GM12878 (cell line): Measurements from ENCODE around the gene ATL1. TPM values are rescaled to one million over a fixed set of nuclear protein-coding genes. Genes with fewer than 3 reads are reported as not detected.

Experiments
- ATAC-seq: fragments of 200-7000 bp; cut with Tn5 transposase; 3 replicates; pipeline ENCODE4 v1.9.1; 2020; ENCODE audit warnings: mild to moderate bottlenecking, moderate library complexity
- BruUV-seq: library from RNA; stranded (reverse); fragments of 400-500 nt; replicated peaks from 2 replicates; lab custom pipeline; 2021; lab: Mats Ljungman, UMichigan
- CTCF ChIA-PET: fragments of 300-600 bp; sonication (Branson Sonifier 250); formaldehyde crosslinking; extraction: SDS; loops from one replicate; lab custom pipeline; 2021; ENCODE audit warnings: inconsistent platforms; lab: Yijun Ruan, JAX
- POLR2A ChIA-PET: fragments of 350-600 bp; formaldehyde crosslinking; extraction: SDS; loops from one replicate; lab custom pipeline; 2021; ENCODE audit warnings: inconsistent platforms; lab: Charles Lee
- RAD21 ChIA-PET: fragments of 300-600 bp; sonication (Branson Sonifier 250); formaldehyde crosslinking; loops from one replicate; lab custom pipeline; 2023; ENCODE audit warnings: antibody characterized with exemption; ENCODE audit not compliant: unreplicated experiment; lab: Charles Lee
- SMC1A ChIA-PET: fragments of 300-600 bp; sonication (Branson Sonifier 250); formaldehyde crosslinking; loops from one replicate; lab custom pipeline; 2023; ENCODE audit not compliant: unreplicated experiment, uncharacterized antibody; lab: Charles Lee
- DNase-seq: peaks from one replicate; pipeline ENCODE4 v3.0.0-alpha.2; 2011; ENCODE audit warnings: low read depth, low spot score
- FAIRE-seq: peaks from 3 replicates; lab custom pipeline; 2011; peaks lifted over from hg19 to GRCh38; lab: Jason Lieb, UNC
- H2AFZ ChIP-seq: 2 replicates; pipeline ENCODE4 v1.6.0; 2011; ENCODE audit warnings: low read depth, low read length, control low read depth; ENCODE audit not compliant: control insufficient read depth
- H3K27ac ChIP-seq: 2 replicates; pipeline ENCODE4 v1.5.1; 2011; ENCODE audit warnings: control low read depth; ENCODE audit not compliant: control insufficient read depth, insufficient read depth
- H3K27me3 ChIP-seq, 2 experiments: replicated peaks in 1 of 2; 2 replicates each; pipeline versions ENCODE4 v1.6.0 to v1.6.1; 2011; ENCODE audit warnings: low read length in 1 of 2; ENCODE audit not compliant: control insufficient read depth in 2 of 2, insufficient read depth in 2 of 2
- H3K36me3 ChIP-seq, 2 experiments: 2 replicates each; pipeline ENCODE4 v1.5.1; 2011; ENCODE audit warnings: low read length in 1 of 2; ENCODE audit not compliant: control insufficient read depth in 2 of 2, insufficient read depth in 2 of 2
- H3K4me1 ChIP-seq: 2 replicates; pipeline ENCODE4 v1.6.1; 2011; ENCODE audit warnings: mild to moderate bottlenecking, low read length, moderate library complexity, mixed read lengths; ENCODE audit not compliant: control insufficient read depth, insufficient read depth
- H3K4me2 ChIP-seq: 2 replicates; pipeline ENCODE4 v1.6.0; 2011; ENCODE audit warnings: control low read depth; ENCODE audit not compliant: control insufficient read depth, insufficient read depth
- H3K4me3 ChIP-seq: fragments of 200-600 bp; sonication (generic); 2 replicates; pipeline ENCODE4 v1.5.1; 2016
- H3K79me2 ChIP-seq: 2 replicates; pipeline ENCODE4 v1.6.0; 2011; ENCODE audit warnings: low read length; ENCODE audit not compliant: control insufficient read depth, insufficient read depth
- H3K9ac ChIP-seq: 2 replicates; pipeline ENCODE4 v1.8.0; 2011; ENCODE audit warnings: low read length, control low read depth, mixed read lengths; ENCODE audit not compliant: control insufficient read depth, insufficient read depth
- H3K9me3 ChIP-seq: replicated peaks from 3 replicates; pipeline ENCODE4 v1.5.1; 2011; ENCODE audit warnings: mild to moderate bottlenecking, low read length; ENCODE audit not compliant: control insufficient read depth, insufficient read depth
- H4K20me1 ChIP-seq: 2 replicates; pipeline ENCODE4 v1.6.0; 2011; ENCODE audit not compliant: control insufficient read depth, insufficient read depth
- ATF7 ChIP-seq: fragments of 450-650 bp; IDR thresholded peaks from 2 replicates; pipeline ENCODE4 v1.6.1; 2016; ENCODE audit warnings: low read depth, mild to moderate bottlenecking
- FOXM1 ChIP-seq: IDR thresholded peaks from 2 replicates; pipeline ENCODE4 v1.6.1; 2012; ENCODE audit warnings: low read depth, mild to moderate bottlenecking, inconsistent platforms, low read length, moderate library complexity
- GATAD2B ChIP-seq: fragments of 450-650 bp; conservative IDR thresholded peaks from 2 replicates; pipeline ENCODE4 v1.6.1; 2017; ENCODE audit warnings: low read depth, mild to moderate bottlenecking, moderate library complexity
- IKZF1 ChIP-seq: fragments of 450-650 bp; conservative IDR thresholded peaks from 2 replicates; pipeline ENCODE4 v1.6.1; 2017; ENCODE audit warnings: antibody characterized with exemption, mild to moderate bottlenecking
- KDM1A ChIP-seq: fragments of 200-600 bp; sonication (generic); IDR thresholded peaks from 2 replicates; pipeline ENCODE4 v1.6.1; 2016; ENCODE audit warnings: borderline replicate concordance
- MTA2 ChIP-seq: fragments of 450-650 bp; IDR thresholded peaks from 2 replicates; pipeline ENCODE4 v1.6.1; 2016; ENCODE audit warnings: low read depth, mild to moderate bottlenecking, moderate library complexity
- MXI1 ChIP-seq: fragments of 150-350 bp; IDR thresholded peaks from 2 replicates; pipeline ENCODE4 v1.6.1; 2011; ENCODE audit warnings: low read depth, mild to moderate bottlenecking, inconsistent platforms, low read length, improper control_type of control experiment
- MYB ChIP-seq: fragments of 150-350 bp; IDR thresholded peaks from 2 replicates; pipeline ENCODE4 v1.6.1; 2014; ENCODE audit warnings: mild to moderate bottlenecking, low read depth, low read length, borderline replicate concordance
- NFYB ChIP-seq: IDR thresholded peaks from 2 replicates; pipeline ENCODE4 v1.6.1; 2011; ENCODE audit warnings: low read depth, mild to moderate bottlenecking, low read length, improper control_type of control experiment, moderate library complexity; ENCODE audit not compliant: insufficient read depth
- NR2C2 ChIP-seq: IDR thresholded peaks from 2 replicates; pipeline ENCODE4 v1.6.1; 2011; ENCODE audit warnings: borderline replicate concordance, low read depth; ENCODE audit not compliant: control insufficient read depth, insufficient read length
- NRF1 ChIP-seq: conservative IDR thresholded peaks from 2 replicates; pipeline ENCODE4 v1.6.1; 2011; ENCODE audit warnings: mild to moderate bottlenecking, low read depth, low read length, improper control_type of control experiment
- RAD21 ChIP-seq: IDR thresholded peaks from 2 replicates; pipeline ENCODE4 v1.6.1; 2011; ENCODE audit warnings: mild to moderate bottlenecking, low read depth, low read length, moderate library complexity; ENCODE audit not compliant: insufficient read depth
- RB1 ChIP-seq: fragments of 450-650 bp; formaldehyde crosslinking; IDR thresholded peaks from 2 replicates; pipeline ENCODE4 v1.6.1; 2017; ENCODE audit warnings: mild to moderate bottlenecking, borderline replicate concordance
- RELA ChIP-seq: fragments of 450-650 bp; IDR thresholded peaks from 2 replicates; pipeline ENCODE4 v1.8.0; 2014; ENCODE audit warnings: borderline replicate concordance; ENCODE audit not compliant: partially characterized antibody
- SIN3A ChIP-seq: IDR thresholded peaks from 2 replicates; pipeline ENCODE4 v1.6.1; 2012; ENCODE audit warnings: low read depth, low read length, improper control_type of control experiment
- SP1 ChIP-seq: IDR thresholded peaks from one replicate; pipeline ENCODE4 v1.6.1; 2011; ENCODE audit warnings: low read depth, low read length
- YBX1 ChIP-seq: fragments of 450-650 bp; IDR thresholded peaks from 2 replicates; pipeline ENCODE4 v1.6.1; 2016; ENCODE audit warnings: antibody characterized with exemption
- YY1 ChIP-seq: IDR thresholded peaks from 2 replicates; pipeline ENCODE4 v1.6.1; 2011; ENCODE audit warnings: low read depth, mild to moderate bottlenecking, low read length
- ZNF274 ChIP-seq: IDR thresholded peaks from one replicate; pipeline ENCODE4 v1.8.0; 2011; ENCODE audit not compliant: insufficient read length, insufficient read depth
- ZNF384 ChIP-seq: IDR thresholded peaks from 2 replicates; pipeline ENCODE4 v1.6.1; 2012; ENCODE audit warnings: low read depth, mild to moderate bottlenecking, low read length, improper control_type of control experiment, borderline replicate concordance
- WGBS: methylation state at CpG from one replicate; pipeline ENCODE4 v1.1.6; 2016; ENCODE audit warnings: low lambda C conversion rate; ENCODE audit not compliant: insufficient replicate concordance, insufficient coverage; ENCODE audit errors: missing lambda C conversion rate; 5-methylcytosine and 5-hydroxymethylcytosine counted together
- in situ Hi-C: fragments of 300-500 bp; cut with MboI; formaldehyde crosslinking; loops from 9 replicates; pipeline ENCODE4 v1.14.3; 2018; ENCODE audit warnings: mixed read lengths
- intact Hi-C: fragments of 100-400 bp; cut with micrococcal nuclease; formaldehyde crosslinking; loops from one replicate; pipeline ENCODE4 v1.14.2; 2022; ENCODE audit not compliant: unreplicated experiment
- polyA plus RNA-seq, 11 experiments: library from polyadenylated mRNA; depleted of rRNA in 4 of 11; unstranded in 6 of 11; stranded (reverse) in 5 of 11; fragments of >200 nt; fragmentation: Nextera tagmentation in 4 of 11; fragmentation: Illumina TruSeq in 1 of 11; extraction: Ambion mirVana in 4 of 11; extraction: Trizol in 1 of 11; gene quantifications; 1 replicate in 1 of 11; 2 replicates in 10 of 11; pipeline versions ENCODE4 v1.2.1 to v1.2.3, GENCODE V29; 2011 to 2016; ENCODE audit warnings: inconsistent platforms in 2 of 11, missing spikeins in 2 of 11, low read depth in 1 of 11
- total RNA-seq, 4 experiments: library from RNA; depleted of rRNA in 3 of 4; stranded (reverse); fragments of >200 nt in 3 of 4; fragmentation: Illumina TruSeq in 1 of 4; extraction: Trizol in 1 of 4; gene quantifications; 2 replicates each; pipeline versions ENCODE4 v1.2.1 to v1.2.3, GENCODE V29; 2013 to 2021
- TF ChIP-seq, protein P1 (sequence below): IDR thresholded peaks from 2 replicates; pipeline ENCODE4 v1.6.1; 2011; ENCODE audit warnings: borderline replicate concordance, low read depth, mild to moderate bottlenecking, moderate library complexity, low read length; ENCODE audit not compliant: insufficient read depth, poor library complexity, severe bottlenecking
- TF ChIP-seq, protein P2 (sequence below): IDR thresholded peaks from 2 replicates; pipeline ENCODE4 v1.6.1; 2012; ENCODE audit warnings: low read length, inconsistent platforms

The ATL1 gene
- total and polyA plus RNA-seq, 10 of the 15 experiments (the other 5 are each of a cell fraction or from before 2014, with no cell fraction given): 0.11 to 1.2 (median 0.58) TPM; not detected in 1

DNA sequence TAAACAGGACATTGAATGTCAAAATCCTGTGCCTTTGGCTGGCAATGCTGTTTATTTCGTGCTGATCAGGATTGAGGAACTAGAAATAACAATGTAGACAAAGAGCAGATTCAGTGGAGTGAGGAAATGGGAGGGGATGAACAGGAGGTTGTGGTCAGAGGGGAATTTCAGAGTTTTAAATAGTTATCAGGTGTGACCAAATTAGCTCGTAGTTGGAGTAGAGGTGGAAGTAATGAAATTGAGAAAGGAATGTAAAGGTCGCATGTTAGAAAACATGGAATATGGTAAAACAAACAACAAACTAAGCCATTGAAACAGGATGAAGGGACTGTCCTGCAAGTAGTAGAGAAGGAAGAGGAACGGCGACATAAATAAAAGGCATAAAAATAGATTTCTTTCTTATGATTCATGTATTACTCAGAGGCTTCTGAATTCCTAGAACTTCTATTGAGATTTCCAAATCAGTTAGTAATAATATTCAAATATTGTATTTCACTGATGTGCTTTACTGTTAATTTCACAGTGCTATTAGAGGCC, 117.7 kb downstream of the ATL1 start:
- DNase-seq: peak; percentile 61
- WGBS: 3% methylated on average over 5 of the region's 5 CpGs
- H3K4me1 ChIP-seq: peaks cover 20% of the 10 kb centered on the region
- peak; percentile 92 for ATAC-seq
- BruUV-seq: no TSS peak
- CTCF ChIA-PET: interaction anchor here (0.7 to 2.0 kb wide), 14 partner anchors 9 to 334 kb away, joined by 3 to 12 read pairs (median 4); partner anchors contain the start of gene SAV1
- H3K27me3 ChIP-seq: no peaks in the 10 kb centered on the region
- no peaks in the 10 kb centered on the region for H3K9me3 ChIP-seq
- POLR2A ChIA-PET: interaction anchor here (0.7 to 1.9 kb wide), 7 partner anchors 9 to 152 kb away, joined by 3 to 9 read pairs (median 6); partner anchors contain the start of gene SAV1
- H4K20me1 ChIP-seq: no peaks in the 10 kb centered on the region
- intact Hi-C loops (no loop called here), in situ Hi-C loops (no loop called here)
- FAIRE-seq: peak; percentile 61
- H3K27ac ChIP-seq: peak overlapping the region; percentile 61
- no peak overlapping the region for H3K9ac ChIP-seq
- H3K4me2 ChIP-seq: peak overlapping the region; percentile 75
- no peaks in the 10 kb centered on the region for H3K36me3 ChIP-seq
- H3K79me2 ChIP-seq: no peaks in the 10 kb centered on the region
- peak overlapping the region; percentile 35; the same call in 1 of the 2 replicates for H3K4me3 ChIP-seq
- SMC1A ChIA-PET: interaction anchor here (0.8 to 2.3 kb wide), 21 partner anchors 9 to 315 kb away, joined by 3 to 12 read pairs (median 4); no protein-coding TSS in a partner anchor
- RAD21 ChIA-PET: interaction anchor here (0.8 to 2.3 kb wide), 12 partner anchors 11 to 357 kb away, joined by 3 to 14 read pairs (median 4); no protein-coding TSS in a partner anchor
- H2AFZ ChIP-seq: peak overlapping the region; percentile 59
- TF ChIP-seq MXI1 (no peak), FOXM1 (peak; percentile 88; the same call in 1 of the 2 replicates), SP1 (no peak), NRF1 (no peak), RAD21 (no peak), ATF7 (peak; percentile 60), GATAD2B (peak; percentile 34), ZNF384 (no peak), YBX1 (no peak), RB1 (no peak), MYB (no peak), IKZF1 (peak; percentile 92), NR2C2 (no peak), MTA2 (peak; percentile 88), YY1 (no peak), NFYB (no peak), ZNF274 (no peak), SIN3A (no peak), RELA (peak; percentile 70), KDM1A (no peak)
- TF ChIP-seq, protein P1, sequence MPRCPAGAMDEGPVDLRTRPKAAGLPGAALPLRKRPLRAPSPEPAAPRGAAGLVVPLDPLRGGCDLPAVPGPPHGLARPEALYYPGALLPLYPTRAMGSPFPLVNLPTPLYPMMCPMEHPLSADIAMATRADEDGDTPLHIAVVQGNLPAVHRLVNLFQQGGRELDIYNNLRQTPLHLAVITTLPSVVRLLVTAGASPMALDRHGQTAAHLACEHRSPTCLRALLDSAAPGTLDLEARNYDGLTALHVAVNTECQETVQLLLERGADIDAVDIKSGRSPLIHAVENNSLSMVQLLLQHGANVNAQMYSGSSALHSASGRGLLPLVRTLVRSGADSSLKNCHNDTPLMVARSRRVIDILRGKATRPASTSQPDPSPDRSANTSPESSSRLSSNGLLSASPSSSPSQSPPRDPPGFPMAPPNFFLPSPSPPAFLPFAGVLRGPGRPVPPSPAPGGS: no peak
- TF ChIP-seq, protein P2, sequence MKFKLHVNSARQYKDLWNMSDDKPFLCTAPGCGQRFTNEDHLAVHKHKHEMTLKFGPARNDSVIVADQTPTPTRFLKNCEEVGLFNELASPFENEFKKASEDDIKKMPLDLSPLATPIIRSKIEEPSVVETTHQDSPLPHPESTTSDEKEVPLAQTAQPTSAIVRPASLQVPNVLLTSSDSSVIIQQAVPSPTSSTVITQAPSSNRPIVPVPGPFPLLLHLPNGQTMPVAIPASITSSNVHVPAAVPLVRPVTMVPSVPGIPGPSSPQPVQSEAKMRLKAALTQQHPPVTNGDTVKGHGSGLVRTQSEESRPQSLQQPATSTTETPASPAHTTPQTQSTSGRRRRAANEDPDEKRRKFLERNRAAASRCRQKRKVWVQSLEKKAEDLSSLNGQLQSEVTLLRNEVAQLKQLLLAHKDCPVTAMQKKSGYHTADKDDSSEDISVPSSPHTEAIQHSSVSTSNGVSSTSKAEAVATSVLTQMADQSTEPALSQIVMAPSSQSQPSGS: peak; percentile 59
